ENCODE results near the gene SLC25A19. TPM values are rescaled to one million over a fixed set of nuclear protein-coding genes. Genes with fewer than 3 reads are reported as not detected.

The SLC25A19 gene
- total RNA-seq, 1 experiment from 2014 or later = 29.8 TPM

DNA sequence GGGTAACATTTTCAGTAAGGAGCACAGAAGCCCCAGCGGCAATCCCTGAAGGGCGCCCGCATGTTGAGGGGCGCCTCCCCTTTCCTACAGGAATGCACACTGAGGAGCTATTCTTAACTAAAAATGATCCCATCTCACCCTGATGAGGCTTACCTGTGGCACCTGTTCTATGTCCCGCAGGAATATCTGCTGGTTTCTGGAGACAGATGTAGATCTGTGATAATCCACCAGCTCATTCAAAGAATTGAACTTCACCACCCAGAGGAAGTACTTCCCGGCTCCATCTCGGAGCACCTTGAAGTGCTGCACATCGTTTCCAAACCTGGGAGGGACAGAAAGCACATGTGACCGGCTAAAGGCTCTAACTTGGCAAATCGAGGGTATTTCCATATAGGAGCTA, 32.3 kb upstream of the SLC25A19 start:
- no TSS peak for BruUV-seq (replicated peaks)
- H3K36me3 Mint-ChIP-seq (ENCODE audit: insufficient read depth, unreplicated experiment) = peaks cover 88% of the 10 kb centered on the region
- no peaks in the 10 kb centered on the region for H3K9me3 Mint-ChIP-seq (ENCODE audit: unreplicated experiment)
- no peak overlapping the region for H3K4me3 ChIP-seq (ENCODE audit: low read depth, low read length)
- no peaks in the 10 kb centered on the region for H3K4me1 Mint-ChIP-seq (ENCODE audit: low read depth, unreplicated experiment)
- TF ChIP-seq, protein P1, sequence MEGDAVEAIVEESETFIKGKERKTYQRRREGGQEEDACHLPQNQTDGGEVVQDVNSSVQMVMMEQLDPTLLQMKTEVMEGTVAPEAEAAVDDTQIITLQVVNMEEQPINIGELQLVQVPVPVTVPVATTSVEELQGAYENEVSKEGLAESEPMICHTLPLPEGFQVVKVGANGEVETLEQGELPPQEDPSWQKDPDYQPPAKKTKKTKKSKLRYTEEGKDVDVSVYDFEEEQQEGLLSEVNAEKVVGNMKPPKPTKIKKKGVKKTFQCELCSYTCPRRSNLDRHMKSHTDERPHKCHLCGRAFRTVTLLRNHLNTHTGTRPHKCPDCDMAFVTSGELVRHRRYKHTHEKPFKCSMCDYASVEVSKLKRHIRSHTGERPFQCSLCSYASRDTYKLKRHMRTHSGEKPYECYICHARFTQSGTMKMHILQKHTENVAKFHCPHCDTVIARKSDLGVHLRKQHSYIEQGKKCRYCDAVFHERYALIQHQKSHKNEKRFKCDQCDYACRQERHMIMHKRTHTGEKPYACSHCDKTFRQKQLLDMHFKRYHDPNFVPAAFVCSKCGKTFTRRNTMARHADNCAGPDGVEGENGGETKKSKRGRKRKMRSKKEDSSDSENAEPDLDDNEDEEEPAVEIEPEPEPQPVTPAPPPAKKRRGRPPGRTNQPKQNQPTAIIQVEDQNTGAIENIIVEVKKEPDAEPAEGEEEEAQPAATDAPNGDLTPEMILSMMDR (IDR thresholded peaks at IDR 0.05; ENCODE audit: insufficient read depth in 1 of 2, low read depth in 1 of 2, low read length in 1 of 2, severe bottlenecking in 1 of 2, unreplicated experiment in 1 of 2) = no peak
- peaks cover 4% of the 10 kb centered on the region for H3K36me3 ChIP-seq (ENCODE audit: control insufficient read depth, insufficient read depth, low read length)
- DNase-seq = no peak
- ChIA-PET CTCF (interaction anchor here (0.5 to 2.3 kb wide), 3 partner anchors 30 to 138 kb away, joined by 3 to 12 read pairs (median 3); no protein-coding TSS in a partner anchor), POLR2A (interaction anchor here (0.6 kb wide), 1 partner anchor 56 kb away, joined by 12 read pairs; no protein-coding TSS in a partner anchor)
- H3K4me3 Mint-ChIP-seq (ENCODE audit: unreplicated experiment) = no peak overlapping the region
- H3K27ac Mint-ChIP-seq (ENCODE audit: unreplicated experiment) = no peak overlapping the region
- no peaks in the 10 kb centered on the region for H3K9me3 ChIP-seq
- no peaks in the 10 kb centered on the region for H3K27me3 ChIP-seq (replicated peaks; ENCODE audit: control insufficient read depth, insufficient read depth, low read length)
- H3K27me3 Mint-ChIP-seq (ENCODE audit: insufficient read depth, unreplicated experiment) = no peaks in the 10 kb centered on the region
- H3K4me1 ChIP-seq = 0 out of 2 replicates have a peak, but pooled peaks cover 4% of the 10 kb centered on the region
- intact Hi-C loops (cut with micrococcal nuclease; ENCODE audit: unreplicated experiment) = no loop called here

DNA sequence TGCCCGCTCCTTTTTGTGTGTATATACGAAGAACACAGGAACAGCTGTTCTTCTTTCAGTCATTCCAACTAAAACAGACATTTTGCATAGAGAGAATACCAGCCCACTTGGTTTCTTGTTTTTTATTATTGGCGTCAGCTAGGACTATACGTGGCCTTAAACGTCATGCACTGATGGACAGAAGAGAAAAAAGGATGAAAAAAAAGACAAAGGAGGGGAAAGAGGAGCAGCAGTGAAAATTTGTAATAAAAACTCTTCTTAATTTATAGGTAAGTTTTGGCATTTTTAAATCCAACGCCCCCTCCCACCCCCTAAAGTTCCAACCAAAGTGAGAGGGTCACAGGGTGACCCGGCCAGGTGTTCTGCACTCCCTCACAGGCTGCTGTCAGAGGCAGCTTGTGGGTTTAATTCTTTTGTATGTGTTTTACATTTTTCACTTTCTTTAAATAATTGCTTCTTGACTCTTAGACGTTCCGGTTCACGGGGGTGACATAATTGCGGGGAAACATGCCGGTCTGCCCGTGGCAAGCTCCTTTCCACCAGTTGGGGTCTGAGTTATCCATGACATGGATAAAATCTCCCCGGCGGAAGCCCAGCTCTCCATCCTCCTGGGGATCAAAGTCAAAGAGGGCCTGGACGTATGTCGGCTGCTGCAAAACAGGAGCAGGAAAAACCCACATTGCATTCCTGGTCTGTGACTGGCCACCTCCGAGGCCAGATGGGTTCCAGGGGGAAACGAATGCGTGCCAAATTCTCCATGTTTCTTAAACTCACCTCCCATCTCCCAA, 30.9 kb upstream of the SLC25A19 start:
- peaks cover 76% of the 10 kb centered on the region for H3K36me3 Mint-ChIP-seq (ENCODE audit: insufficient read depth, unreplicated experiment)
- DNase-seq = no peak
- TF ChIP-seq, protein P1 (IDR thresholded peaks at IDR 0.05; ENCODE audit: insufficient read depth in 1 of 2, low read depth in 1 of 2, low read length in 1 of 2, severe bottlenecking in 1 of 2, unreplicated experiment in 1 of 2) = no peak
- ChIA-PET CTCF (interaction anchor here (0.7 to 1.0 kb wide), 3 partner anchors 31 to 477 kb away, joined by 3 read pairs; partner anchors contain the start of gene SLC25A19), POLR2A (interaction anchor here (0.6 kb wide), 1 partner anchor 149 kb away, joined by 3 read pairs; no protein-coding TSS in a partner anchor)
- no peaks in the 10 kb centered on the region for H3K9me3 Mint-ChIP-seq (ENCODE audit: unreplicated experiment)
- no peaks in the 10 kb centered on the region for H3K9me3 ChIP-seq
- H3K4me3 ChIP-seq (ENCODE audit: low read depth, low read length) = no peak overlapping the region
- H3K4me1 ChIP-seq = no peaks in the 10 kb centered on the region
- H3K4me1 Mint-ChIP-seq (ENCODE audit: low read depth, unreplicated experiment) = no peaks in the 10 kb centered on the region
- intact Hi-C loops (cut with micrococcal nuclease; ENCODE audit: unreplicated experiment) = no loop called here
- H3K27me3 ChIP-seq (replicated peaks; ENCODE audit: control insufficient read depth, insufficient read depth, low read length) = no peaks in the 10 kb centered on the region
- H3K4me3 Mint-ChIP-seq (ENCODE audit: unreplicated experiment) = no peak overlapping the region
- TSS peak; percentile 42 for BruUV-seq (replicated peaks)
- H3K36me3 ChIP-seq (ENCODE audit: control insufficient read depth, insufficient read depth, low read length) = peaks cover 3% of the 10 kb centered on the region
- no peaks in the 10 kb centered on the region for H3K27me3 Mint-ChIP-seq (ENCODE audit: insufficient read depth, unreplicated experiment)
- H3K27ac Mint-ChIP-seq (ENCODE audit: unreplicated experiment) = no peak overlapping the region

DNA sequence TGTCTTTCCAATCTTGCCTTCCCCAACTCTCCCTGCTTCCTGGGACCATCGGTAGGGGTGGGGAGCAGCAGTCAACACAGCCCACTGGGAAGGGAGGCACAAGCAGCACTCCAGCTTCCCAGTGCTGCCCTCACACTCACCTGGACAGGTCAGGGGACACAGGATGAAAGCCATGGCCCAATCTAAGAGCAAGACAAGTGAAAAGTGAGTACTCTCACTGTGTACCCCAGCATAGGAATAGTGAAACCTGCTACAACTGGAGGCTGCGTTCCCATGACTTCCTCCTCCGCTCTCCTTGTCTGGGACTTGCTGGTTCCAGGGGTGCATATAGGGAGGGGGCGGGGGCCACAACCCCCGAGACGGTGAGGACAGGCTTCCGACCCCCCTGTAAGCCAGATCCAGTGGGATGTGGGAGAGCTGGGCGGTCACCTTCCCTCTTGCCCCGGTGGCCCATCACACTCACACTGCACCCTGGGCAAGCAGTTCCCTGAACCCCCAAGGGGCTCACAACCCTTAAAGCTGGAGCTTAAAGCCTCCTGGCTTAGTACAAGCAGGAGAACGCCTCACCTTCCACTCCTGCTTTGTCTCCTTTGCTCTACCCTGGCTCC, 29.5 kb upstream of the SLC25A19 start:
- H3K9me3 Mint-ChIP-seq (ENCODE audit: unreplicated experiment) = no peaks in the 10 kb centered on the region
- H3K27me3 ChIP-seq (replicated peaks; ENCODE audit: control insufficient read depth, insufficient read depth, low read length) = no peaks in the 10 kb centered on the region; the same call in 1 of the 2 replicates
- DNase-seq = no peak
- intact Hi-C loops (cut with micrococcal nuclease; ENCODE audit: unreplicated experiment) = no loop called here
- peaks cover 4% of the 10 kb centered on the region for H3K4me1 Mint-ChIP-seq (ENCODE audit: low read depth, unreplicated experiment)
- peaks cover 3% of the 10 kb centered on the region for H3K36me3 ChIP-seq (ENCODE audit: control insufficient read depth, insufficient read depth, low read length)
- TF ChIP-seq, protein P1 (IDR thresholded peaks at IDR 0.05; ENCODE audit: insufficient read depth in 1 of 2, low read depth in 1 of 2, low read length in 1 of 2, severe bottlenecking in 1 of 2, unreplicated experiment in 1 of 2) = no peak
- POLR2A ChIA-PET = no interaction called here
- no TSS peak for BruUV-seq (replicated peaks)
- no peak overlapping the region for H3K4me3 ChIP-seq (ENCODE audit: low read depth, low read length)
- no peak overlapping the region for H3K27ac Mint-ChIP-seq (ENCODE audit: unreplicated experiment)
- CTCF ChIA-PET = interaction anchor here (0.7 kb wide), 1 partner anchor 70 kb away, joined by 3 read pairs; no protein-coding TSS in a partner anchor
- no peaks in the 10 kb centered on the region for H3K9me3 ChIP-seq
- H3K4me3 Mint-ChIP-seq (ENCODE audit: unreplicated experiment) = no peak overlapping the region
- H3K27me3 Mint-ChIP-seq (ENCODE audit: insufficient read depth, unreplicated experiment) = no peaks in the 10 kb centered on the region
- no peaks in the 10 kb centered on the region for H3K4me1 ChIP-seq
- H3K36me3 Mint-ChIP-seq (ENCODE audit: insufficient read depth, unreplicated experiment) = peaks cover 75% of the 10 kb centered on the region
